ENCODE measurements around the gene CRIP1.
A peak's percentile ranks its signal among the peaks of the same experiment; 100 is the strongest.

- TF ChIP-seq CTCF (IDR thresholded peaks at IDR 0.05) (no peak), POLR2AphosphoS5 (IDR thresholded peaks at IDR 0.05) (peak in 1 of 3 donors; percentile 16), POLR2A (IDR thresholded peaks at IDR 0.05) (no peak)
Observed at GRCh38 chr14:105476831-105477659, 9.6 kb upstream of the CRIP1 start.

Data from breast epithelium (tissue), 3 donors.